ENCODE measurements around the gene NDOR1.
A peak's percentile ranks its signal among the peaks of the same experiment; 100 is the strongest.

The NDOR1 gene

DNA sequence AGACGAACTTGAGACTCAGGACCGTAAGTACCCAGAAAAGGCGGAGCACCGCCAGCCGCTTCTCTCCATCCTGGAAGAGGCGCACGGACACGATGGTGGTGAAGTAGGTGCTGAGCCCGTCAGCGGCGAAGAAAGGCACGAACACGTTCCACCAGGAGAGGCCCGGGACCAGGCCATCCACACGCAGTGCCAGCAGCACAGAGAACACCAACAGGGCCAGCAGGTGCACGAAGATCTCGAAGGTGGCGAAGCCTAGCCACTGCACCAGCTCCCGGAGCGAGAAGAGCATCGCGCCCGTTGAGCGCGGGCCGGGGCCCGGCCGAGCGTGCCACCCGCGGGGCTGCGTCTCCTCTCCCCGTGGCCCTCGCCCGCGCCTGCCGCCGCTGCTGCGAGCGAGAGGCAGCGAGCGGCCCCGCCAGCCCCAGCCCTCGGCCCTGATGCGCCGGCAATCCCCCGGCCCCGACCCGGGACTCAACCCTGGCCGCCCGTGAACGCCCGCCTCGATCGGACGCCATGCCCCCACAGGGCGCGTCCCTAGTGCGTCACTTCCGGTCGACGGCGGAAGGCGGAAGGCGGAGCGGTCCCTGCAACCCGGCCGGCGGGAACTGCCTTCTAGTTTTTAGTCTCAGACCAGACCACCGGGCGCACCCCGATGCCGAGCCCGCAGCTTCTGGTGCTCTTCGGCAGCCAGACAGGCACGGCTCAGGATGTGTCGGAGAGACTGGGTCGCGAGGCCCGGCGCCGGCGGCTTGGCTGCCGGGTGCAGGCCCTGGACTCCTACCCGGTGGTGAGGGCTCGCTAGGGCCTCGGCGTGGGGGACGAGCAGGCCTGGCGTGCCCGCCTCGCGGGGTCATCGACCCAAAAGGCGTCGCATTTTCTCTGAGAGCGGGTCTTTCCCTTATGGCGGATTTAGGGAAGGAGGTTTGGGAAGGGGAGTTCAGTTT lies at the start of gene NDOR1, which contains the start of gene TMEM203:
Gene NDOR1, plus strand, starts transcription at position 575 of the 944 bp plus-strand sequence. Its CDS starts 78 bp downstream, at position 653.
Gene TMEM203, minus strand, starts transcription at position 523 of the 944 bp plus-strand sequence. Its CDS starts 234 bp downstream, at position 289.
- peak; percentile 87 for DNase-seq

DNA sequence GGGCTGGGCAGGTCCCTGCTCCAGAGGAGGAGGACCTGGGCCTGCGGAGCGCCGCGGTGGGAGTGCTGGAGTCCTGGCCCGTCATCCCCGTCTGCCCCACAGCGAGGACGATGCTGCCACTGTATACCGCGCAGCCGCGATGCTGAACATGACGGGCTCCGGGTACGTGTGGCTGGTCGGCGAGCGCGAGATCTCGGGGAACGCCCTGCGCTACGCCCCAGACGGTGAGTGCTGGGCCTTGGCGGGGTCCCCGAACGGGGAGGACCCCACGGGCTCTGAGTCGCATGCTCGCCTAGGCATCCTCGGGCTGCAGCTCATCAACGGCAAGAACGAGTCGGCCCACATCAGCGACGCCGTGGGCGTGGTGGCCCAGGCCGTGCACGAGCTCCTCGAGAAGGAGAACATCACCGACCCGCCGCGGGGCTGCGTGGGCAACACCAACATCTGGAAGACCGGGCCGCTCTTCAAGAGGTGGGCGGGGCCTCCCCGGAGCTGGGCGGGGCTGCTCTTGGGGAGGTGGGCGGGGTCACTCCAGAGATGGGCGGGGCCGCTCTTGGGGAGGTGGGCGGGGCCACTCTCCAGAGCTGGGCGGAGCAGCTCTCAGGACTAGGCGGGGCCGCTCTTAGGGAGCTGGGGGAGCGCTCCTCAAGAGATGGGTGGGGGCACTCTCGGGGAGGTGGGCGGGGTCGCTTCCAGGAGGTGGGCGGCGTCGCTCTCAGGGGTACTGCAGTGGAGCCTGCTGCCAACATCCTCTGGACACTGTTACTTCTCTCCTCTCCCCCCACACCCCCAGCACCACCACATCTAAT lies 48.7 kb upstream of the NDOR1 start:
- peak; percentile 29 for DNase-seq

DNA sequence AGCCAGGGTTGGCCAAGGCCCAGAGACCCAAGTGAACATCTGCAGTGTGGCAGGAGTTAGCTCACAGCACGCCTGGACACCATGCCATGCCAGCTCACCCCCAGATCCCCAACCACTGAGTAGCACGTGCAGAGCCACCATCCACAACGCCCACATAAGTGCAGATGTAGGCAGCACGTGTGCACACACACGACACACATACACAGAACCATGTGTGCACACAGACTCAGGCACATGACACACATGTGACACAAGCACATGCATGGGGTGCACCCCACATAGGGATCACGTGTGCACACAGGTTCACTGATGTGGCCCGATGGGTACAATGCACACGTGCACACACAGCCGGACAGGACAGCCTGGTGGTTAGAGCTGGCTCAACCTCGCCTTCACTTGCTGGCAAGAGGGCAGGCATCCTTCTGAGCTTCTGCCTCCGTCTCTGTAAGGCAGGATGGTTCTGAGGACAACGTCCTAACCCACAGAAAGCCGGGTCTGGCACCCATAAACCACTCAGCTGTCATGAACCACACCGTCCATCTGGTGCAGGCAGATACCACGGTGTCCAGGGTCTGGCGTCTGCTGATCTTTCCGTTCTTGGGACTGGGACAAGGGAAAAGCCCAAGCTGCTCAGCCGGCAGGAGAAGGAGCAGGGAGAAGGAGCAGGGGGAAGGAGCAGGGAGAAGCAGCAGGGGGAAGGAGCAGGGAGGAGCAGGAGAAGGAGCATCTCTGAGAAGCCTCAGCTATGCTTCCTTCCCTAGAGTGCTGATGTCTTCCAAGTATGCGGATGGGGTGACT lies 47.7 kb upstream of the NDOR1 start:
- DNase-seq: no peak

DNA sequence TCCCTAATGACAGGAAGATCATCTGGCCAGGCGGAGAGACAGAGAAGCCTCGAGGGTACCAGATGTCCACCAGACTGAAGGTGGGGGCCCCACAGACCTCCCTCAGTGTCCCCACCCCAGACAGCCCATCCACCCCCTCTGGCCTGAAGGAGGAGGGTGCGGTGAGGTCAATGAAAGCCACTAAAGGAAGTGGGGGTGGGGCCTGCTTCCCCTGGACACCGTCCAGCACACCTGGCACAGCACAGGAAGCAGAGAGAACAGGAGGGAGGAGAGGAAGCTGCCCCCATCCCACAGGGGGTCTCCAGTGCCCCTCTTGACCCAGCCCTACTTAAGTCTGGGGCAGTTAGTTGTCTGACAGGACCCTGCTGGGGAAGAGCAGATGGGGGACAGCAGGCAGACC lies 46.9 kb upstream of the NDOR1 start:
- DNase-seq: no peak

- no peak for DNase-seq
These were observed 46.1 kb upstream of the NDOR1 start for GRCh38 chr9:137159105-137160053.

- no peak for DNase-seq
These were observed 45.5 kb upstream of the NDOR1 start for GRCh38 chr9:137160054-137160425.

DNA sequence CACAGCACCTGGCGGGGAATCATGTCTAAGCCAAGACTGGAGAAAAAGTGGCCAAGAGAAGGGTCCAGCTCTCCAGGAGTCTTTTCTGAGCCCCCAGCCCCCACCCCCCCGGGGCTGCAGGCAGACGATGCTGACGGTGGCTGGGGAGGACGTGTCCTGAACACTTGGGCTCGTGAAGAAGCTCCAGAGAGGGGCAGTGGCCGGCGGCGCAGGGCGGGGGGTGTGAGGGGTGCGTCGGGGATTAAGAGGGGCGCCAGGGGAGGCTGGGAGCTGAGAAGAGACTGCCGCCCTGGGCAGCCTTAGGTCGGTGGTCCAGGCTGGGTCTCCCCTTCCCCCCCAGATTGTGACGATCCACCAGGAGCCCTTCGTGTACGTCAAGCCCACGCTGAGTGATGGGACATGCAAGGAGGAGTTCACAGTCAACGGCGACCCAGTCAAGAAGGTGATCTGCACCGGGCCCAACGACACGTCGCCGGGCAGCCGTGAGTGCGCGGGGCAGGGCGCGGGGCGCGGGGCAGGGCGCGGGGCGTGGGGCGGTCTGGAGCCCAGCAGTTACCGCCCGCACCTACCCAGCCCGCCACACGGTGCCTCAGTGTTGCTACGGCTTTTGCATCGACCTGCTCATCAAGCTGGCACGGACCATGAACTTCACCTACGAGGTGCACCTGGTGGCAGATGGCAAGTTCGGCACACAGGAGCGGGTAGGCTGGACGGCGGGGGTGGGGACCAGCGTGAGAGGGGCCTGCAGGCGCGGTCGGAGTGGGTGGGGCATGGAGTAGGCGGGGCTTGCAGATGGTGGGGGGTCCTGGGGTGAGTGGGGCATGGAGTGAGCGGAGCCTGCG lies 44.6 kb upstream of the NDOR1 start:
- no peak for DNase-seq

- DNase-seq: no peak
These were observed 43.7 kb upstream of the NDOR1 start for GRCh38 chr9:137161558-137162486.

DNA sequence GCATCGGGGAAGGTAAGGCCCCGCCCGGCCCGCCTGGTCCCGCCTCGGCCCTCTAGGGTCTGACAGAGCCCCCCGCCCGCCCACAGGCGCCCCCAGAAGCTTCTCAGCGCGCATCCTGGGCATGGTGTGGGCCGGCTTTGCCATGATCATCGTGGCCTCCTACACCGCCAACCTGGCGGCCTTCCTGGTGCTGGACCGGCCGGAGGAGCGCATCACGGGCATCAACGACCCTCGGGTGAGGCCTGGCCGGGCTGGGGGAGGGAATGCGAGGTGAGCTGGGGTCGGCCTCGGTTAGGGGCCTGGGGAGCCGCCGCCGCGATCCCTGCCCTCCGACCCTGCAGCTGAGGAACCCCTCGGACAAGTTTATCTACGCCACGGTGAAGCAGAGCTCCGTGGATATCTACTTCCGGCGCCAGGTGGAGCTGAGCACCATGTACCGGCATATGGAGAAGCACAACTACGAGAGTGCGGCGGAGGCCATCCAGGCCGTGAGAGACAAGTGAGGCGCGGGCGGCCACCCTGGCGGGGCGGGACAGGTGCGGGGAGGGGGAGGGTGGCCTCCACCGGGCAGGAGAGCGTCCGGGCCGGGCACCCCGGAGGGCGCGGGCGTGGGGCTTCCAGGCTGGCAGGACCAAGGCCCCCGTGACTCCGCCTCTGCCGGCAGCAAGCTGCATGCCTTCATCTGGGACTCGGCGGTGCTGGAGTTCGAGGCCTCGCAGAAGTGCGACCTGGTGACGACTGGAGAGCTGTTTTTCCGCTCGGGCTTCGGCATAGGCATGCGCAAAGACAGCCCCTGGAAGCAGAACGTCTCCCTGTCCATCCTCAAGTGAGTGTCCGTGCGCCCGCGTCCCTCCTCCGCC lies 42.8 kb upstream of the NDOR1 start:
- DNase-seq: peak; percentile 5

DNA sequence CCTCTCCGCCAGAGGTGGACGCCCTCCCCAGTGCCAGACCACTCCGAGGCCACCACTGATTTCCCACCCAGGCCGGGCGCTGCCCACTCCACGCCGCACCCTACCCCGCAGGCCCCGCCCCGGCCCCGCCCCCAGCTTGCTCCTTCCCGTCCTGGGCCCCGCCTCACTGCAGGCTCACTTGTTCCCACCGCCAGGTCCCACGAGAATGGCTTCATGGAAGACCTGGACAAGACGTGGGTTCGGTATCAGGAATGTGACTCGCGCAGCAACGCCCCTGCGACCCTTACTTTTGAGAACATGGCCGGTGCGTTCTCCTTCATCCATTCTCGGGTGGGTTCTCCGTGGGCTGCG lies 42.2 kb upstream of the NDOR1 start:
- DNase-seq: no peak

DNA sequence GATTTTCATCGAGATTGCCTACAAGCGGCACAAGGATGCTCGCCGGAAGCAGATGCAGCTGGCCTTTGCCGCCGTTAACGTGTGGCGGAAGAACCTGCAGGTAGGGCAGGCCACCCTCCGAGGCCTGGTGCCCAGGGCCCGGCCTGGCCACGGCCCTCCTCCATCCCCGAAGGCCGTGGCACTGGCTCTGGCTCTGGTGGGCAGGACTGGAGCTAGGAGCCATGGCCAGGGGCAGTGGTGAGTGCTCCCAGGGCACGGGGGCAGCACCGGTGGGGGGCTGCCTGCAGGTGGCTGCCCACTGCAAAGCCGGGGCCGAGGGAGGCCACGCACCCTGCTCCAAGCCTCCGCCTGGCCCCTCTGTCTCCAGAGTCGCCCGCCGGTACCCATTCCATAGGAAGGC lies 41.7 kb upstream of the NDOR1 start:
- DNase-seq: no peak

DNA sequence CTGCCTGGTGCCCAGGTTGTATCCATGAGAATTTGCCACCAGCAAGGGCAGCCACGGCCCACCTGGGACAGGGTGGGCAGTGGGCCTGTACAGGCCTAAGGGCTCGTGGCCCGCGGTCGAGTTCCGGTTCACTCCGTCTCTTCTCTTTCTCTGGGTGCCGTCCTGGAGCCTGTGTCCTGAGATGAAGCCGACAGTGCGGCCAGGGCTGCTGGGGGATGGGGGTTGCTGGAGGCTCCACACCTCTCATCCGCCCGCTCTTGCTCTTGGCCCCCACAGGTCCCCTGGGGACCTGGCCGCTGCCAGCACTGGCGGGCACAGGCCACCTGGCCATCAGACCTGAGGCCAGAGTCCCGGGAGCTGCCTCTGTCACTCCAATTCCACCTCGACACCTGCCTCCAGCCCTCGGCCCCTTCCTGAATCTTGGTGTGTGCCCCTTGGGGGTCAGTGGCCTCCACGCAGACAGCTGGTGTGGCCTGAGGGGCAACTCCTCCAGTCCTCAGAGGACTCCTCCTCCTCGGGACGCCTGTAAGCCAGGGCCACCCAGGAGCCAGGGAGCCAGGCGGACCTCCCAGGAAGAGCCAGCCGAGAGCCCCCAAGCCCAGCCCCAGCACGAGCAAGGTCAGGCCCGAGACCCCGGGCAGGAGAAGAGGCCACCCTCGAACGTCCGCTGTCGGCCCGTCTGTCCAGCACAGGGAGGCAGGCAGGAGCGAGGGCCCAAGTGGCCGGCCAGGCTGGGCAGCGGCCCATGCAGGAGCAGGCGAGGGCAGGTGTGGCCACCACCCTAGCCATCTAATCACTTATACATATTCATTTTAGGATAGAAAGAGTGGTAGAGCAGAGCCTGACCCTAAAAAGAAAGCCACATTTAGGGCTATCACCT lies 40.9 kb upstream of the NDOR1 start:
- DNase-seq: no peak

DNA sequence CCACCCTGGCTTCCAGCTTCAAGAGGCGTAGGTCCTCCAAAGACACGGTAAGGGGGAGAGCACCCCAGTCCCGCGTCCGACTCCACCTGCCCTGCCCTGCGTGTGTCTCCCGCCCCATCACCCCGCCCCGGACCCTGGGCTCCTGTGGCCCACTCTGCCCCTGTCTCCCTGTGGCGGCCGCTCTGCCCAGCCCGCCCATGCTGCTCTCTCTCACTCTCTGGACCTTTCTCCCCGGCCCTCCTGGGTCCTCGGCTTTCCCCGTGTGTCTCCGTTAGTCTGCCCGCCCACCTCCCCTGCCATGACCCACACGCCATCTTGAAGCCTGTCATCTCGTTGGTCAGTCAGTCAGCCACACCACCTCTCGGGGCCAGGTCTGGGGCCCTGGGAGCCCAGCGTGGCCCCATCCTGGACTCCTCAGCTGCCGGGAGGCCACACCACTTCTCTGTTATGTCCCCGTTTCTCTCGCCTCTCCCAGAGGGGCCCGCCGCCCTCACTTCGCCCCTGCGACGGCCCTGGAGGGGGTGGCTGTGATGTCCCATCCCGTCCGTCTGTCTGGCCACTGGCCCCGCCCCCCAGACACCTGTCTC lies 40.2 kb upstream of the NDOR1 start:
- DNase-seq: no peak

- no peak for DNase-seq
These were observed 38.9 kb upstream of the NDOR1 start for GRCh38 chr9:137166380-137167229.

GRCh38 chr9:137167277-137167746 lies 38.2 kb upstream of the NDOR1 start:
- DNase-seq: no peak
